Epithelial cell of proximal tubule (primary cell): ENCODE data around the gene TSPAN31. TPM values are rescaled to one million over a fixed set of nuclear protein-coding genes. Genes with fewer than 3 reads are reported as not detected.
A peak's percentile ranks its signal among the peaks of the same experiment; 100 is the strongest.

ENCODE experiments used
- DNase-seq: peaks from one replicate; pipeline ENCODE4 v3.0.0-alpha.2; 2011; ENCODE audit warnings: low read depth
- H3K4me3 ChIP-seq: 2 replicates; pipeline ENCODE4 v1.5.1; 2011; ENCODE audit warnings: low read depth, mild to moderate bottlenecking, low read length
- total RNA-seq: library from RNA; depleted of rRNA; stranded (reverse); fragments of >200 nt; gene quantifications from 2 replicates; pipeline ENCODE4 v1.2.3, GENCODE V29; 2015
- TF ChIP-seq, protein P1 (sequence below): conservative IDR thresholded peaks from 2 replicates; pipeline ENCODE4 v1.5.1; 2012; ENCODE audit warnings: low read depth, mild to moderate bottlenecking, low read length

The TSPAN31 gene
- total RNA-seq, 1 donor from 2014 or later: 40.4 TPM

DNA sequence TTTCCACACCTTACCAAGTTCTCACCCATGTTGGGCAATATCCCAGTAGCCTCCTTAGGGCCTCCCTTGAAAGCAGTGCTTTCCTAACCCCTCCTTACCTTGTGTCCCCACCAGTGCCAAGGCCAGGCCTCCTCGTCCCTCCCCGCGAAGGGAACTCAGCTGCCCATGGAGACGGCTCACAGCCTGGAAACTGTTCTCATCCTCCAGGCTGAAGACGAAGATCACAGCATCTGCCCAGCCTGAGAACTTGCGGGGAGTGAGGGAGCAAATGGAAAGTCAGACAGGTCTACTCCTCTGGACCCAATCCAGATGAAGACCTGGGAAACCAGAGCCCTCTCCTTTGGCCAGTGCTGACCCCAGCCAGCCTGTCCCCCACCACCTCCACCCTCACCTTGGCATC, 10.9 kb upstream of the TSPAN31 start:
- TF ChIP-seq, protein P1, sequence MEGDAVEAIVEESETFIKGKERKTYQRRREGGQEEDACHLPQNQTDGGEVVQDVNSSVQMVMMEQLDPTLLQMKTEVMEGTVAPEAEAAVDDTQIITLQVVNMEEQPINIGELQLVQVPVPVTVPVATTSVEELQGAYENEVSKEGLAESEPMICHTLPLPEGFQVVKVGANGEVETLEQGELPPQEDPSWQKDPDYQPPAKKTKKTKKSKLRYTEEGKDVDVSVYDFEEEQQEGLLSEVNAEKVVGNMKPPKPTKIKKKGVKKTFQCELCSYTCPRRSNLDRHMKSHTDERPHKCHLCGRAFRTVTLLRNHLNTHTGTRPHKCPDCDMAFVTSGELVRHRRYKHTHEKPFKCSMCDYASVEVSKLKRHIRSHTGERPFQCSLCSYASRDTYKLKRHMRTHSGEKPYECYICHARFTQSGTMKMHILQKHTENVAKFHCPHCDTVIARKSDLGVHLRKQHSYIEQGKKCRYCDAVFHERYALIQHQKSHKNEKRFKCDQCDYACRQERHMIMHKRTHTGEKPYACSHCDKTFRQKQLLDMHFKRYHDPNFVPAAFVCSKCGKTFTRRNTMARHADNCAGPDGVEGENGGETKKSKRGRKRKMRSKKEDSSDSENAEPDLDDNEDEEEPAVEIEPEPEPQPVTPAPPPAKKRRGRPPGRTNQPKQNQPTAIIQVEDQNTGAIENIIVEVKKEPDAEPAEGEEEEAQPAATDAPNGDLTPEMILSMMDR: no peak
- H3K4me3 ChIP-seq: no peak overlapping the region
- DNase-seq: no peak

DNA sequence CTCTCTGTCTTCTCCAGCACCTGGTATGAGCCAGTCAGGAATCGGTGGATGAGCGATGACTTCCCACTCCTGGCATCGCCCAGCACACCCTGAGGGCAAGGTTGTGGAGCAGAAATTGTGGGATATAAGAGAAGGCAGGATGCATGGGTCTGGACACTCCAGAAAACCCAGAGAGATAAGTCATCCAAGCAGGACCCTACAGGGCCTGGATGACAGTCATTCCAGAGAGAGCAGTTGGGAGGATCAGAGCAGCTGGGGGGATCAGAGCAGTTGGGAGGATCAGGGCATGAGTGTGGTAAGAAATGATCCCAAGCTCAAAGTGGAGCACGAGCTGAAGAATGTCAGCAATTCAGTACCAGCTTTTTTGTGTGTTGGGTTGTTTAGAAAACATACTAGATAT, 10.2 kb upstream of the TSPAN31 start:
- no peak overlapping the region for H3K4me3 ChIP-seq
- TF ChIP-seq, protein P1: no peak
- DNase-seq: no peak

GRCh38 chr12:57735198-57735855, 9.5 kb upstream of the TSPAN31 start:
- H3K4me3 ChIP-seq: no peak overlapping the region
- TF ChIP-seq, protein P1: no peak
- DNase-seq: no peak

DNA sequence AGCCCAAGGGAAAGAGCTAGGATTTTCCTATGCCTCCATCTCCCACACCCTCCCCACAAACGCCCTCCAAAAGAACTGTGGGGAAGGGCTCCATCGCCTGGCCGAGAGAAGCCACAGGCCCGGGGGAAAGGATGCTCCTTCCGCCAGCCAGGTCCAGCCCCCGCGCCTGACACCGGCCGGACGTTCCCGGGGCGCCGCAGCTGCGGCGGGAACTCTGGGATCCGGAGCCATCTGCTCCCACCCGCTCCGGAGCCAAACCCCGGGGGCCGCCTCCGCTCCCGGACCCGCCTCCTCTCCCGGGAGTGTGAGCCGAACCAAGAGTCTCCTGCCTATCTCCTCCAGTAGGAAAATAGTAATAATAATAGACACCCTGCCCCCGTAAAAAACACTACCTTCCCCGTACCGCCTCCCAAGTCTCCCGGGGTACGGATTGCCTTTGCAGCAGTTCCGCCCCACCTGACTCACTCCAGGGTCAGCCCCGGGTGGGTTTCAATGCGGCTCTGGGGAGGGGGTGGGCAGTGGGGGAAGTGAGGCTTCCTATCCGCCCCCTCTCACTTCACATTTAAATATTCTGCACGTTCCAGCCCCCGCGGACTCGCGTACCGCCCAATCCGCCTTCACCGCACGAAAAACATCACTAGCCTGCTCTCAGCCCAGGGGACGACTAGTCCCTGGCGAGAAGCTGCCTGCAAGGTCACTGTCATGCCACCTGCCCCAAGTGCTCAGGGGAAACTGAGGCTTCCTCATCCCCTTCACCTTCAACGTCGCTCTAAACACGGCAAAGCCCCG, 8.7 kb upstream of the TSPAN31 start:
- H3K4me3 ChIP-seq: peak overlapping the region; percentile 7
- DNase-seq: no peak
- TF ChIP-seq, protein P1: peak; percentile 34

GRCh38 chr12:57736741-57737466, 7.9 kb upstream of the TSPAN31 start:
- no peak overlapping the region for H3K4me3 ChIP-seq
- TF ChIP-seq, protein P1: no peak
- no peak for DNase-seq

GRCh38 chr12:57737467-57738460, 7.1 kb upstream of the TSPAN31 start:
- no peak for DNase-seq
- TF ChIP-seq, protein P1: peak; percentile 26

More at GRCh38 chr12:57737467-57738460, 7.1 kb upstream of the TSPAN31 start:
- H3K4me3 ChIP-seq: peak overlapping the region; percentile 4
